GM21723 (cell line): ENCODE measurements around the gene AP1M2.
"Not testable (repeated sequence)": the region's sequence is repeated elsewhere in the genome, so short reads cannot be mapped to it uniquely, and the experiment has no call there.

Experiments
- ATAC-seq: cut with Tn5 transposase; IDR thresholded peaks from one replicate; pipeline ENCODE4 v1.9.1; 2021; ENCODE audit warnings: mild to moderate bottlenecking, moderate library complexity; ENCODE audit not compliant: unreplicated experiment

The AP1M2 gene

GRCh38 chr19:10602330-10603083 is 15.4 kb upstream of the AP1M2 start:
- ATAC-seq = peak; percentile 58

- ATAC-seq = no peak
Observed at GRCh38 chr19:10601999-10602329, 14.9 kb upstream of the AP1M2 start.

- ATAC-seq = no peak
Observed at GRCh38 chr19:10600149-10600548, 13.0 kb upstream of the AP1M2 start.

GRCh38 chr19:10593820-10594637 is 6.9 kb upstream of the AP1M2 start:
- ATAC-seq = peak; percentile 40

GRCh38 chr19:10593148-10593547 is 6.0 kb upstream of the AP1M2 start:
- ATAC-seq = no peak

- ATAC-seq = no peak
Observed at GRCh38 chr19:10587839-10588150, 683 bp upstream of the AP1M2 start.

GRCh38 chr19:10586396-10586795 is 716 bp downstream of the AP1M2 start:
- ATAC-seq = no peak

GRCh38 chr19:10583036-10583776 is 3.9 kb downstream of the AP1M2 start:
- ATAC-seq = no peak

- ATAC-seq = no peak
Observed at GRCh38 chr19:10582091-10582490, 5.0 kb downstream of the AP1M2 start.

- no peak for ATAC-seq
Observed at GRCh38 chr19:10580979-10581631, 6.0 kb downstream of the AP1M2 start.

- no peak for ATAC-seq
Observed at GRCh38 chr19:10577951-10578350, 9.2 kb downstream of the AP1M2 start.

GRCh38 chr19:10575011-10575716 is 11.9 kb downstream of the AP1M2 start:
- no peak for ATAC-seq

- ATAC-seq = no peak
Observed at GRCh38 chr19:10574462-10574861, 12.7 kb downstream of the AP1M2 start.

GRCh38 chr19:10573793-10574192 is 13.3 kb downstream of the AP1M2 start:
- not testable (repeated sequence) for ATAC-seq

- peak; percentile 61 for ATAC-seq
Observed at GRCh38 chr19:10568826-10569651, 18.1 kb downstream of the AP1M2 start, which contains the start of gene CDKN2D. Gene CDKN2D (minus strand): TSS chr19:10568979. CDS start chr19:10568653, 326 bp downstream.

- peak; percentile 9 for ATAC-seq
Observed at GRCh38 chr19:10568062-10568825, 18.9 kb downstream of the AP1M2 start.

GRCh38 chr19:10567656-10568055 is 19.5 kb downstream of the AP1M2 start:
- no peak for ATAC-seq

GRCh38 chr19:10566658-10567410 is 20.3 kb downstream of the AP1M2 start:
- ATAC-seq = peak; percentile 21
